Stimulated activated naive B cell treated with anti-CD40 and anti-IgM and Interleukin-4, amounts not matched to agents 10 μg/mL and 1 μg/mL and 100 μg/mL, for 72 hours (primary cell): ENCODE measurements around the gene HOXB5.

Experiments
- ATAC-seq, 2 donors: fragments of 150-1000 bp; cut with Tn5 transposase; replicated peaks; 2 replicates each; pipeline ENCODE4 v1.10.0; 2021; ENCODE audit warnings: moderate library complexity in 1 of 2
- DNase-seq: peaks from one replicate; pipeline ENCODE4 v3.0.0; 2021
- H3K27ac Mint-ChIP-seq: one replicate; pipeline ENCODE4 v1.8.0; 2022; ENCODE audit warnings: mild to moderate bottlenecking, mixed read lengths
- H3K27me3 Mint-ChIP-seq, 2 donors: one replicate each; pipeline ENCODE4 v1.8.0; 2022; ENCODE audit warnings: mixed read lengths in 2 of 2
- H3K36me3 Mint-ChIP-seq, 2 donors: one replicate each; pipeline ENCODE4 v1.8.0; 2022; ENCODE audit warnings: mixed read lengths in 2 of 2, mild to moderate bottlenecking in 1 of 2
- H3K4me1 Mint-ChIP-seq, 2 donors: one replicate each; pipeline ENCODE4 v1.8.0; 2022; ENCODE audit warnings: mixed read lengths in 2 of 2, mild to moderate bottlenecking in 1 of 2
- H3K4me3 Mint-ChIP-seq, 2 donors: one replicate each; pipeline ENCODE4 v1.8.0; 2022; ENCODE audit warnings: mild to moderate bottlenecking in 2 of 2, mixed read lengths in 2 of 2, moderate library complexity in 1 of 2
- H3K9me3 Mint-ChIP-seq, 2 donors: one replicate each; pipeline ENCODE4 v1.8.0; 2022; ENCODE audit warnings: mixed read lengths in 2 of 2, mild to moderate bottlenecking in 1 of 2

The HOXB5 gene

GRCh38 chr17:48542114-48542656 lies 51.4 kb downstream of the HOXB5 start:
- peaks cover 61 to 70% of the 10 kb centered on the region in 2 donors for H3K27me3 Mint-ChIP-seq
- peaks cover 2 to 7% of the 10 kb centered on the region in 2 donors for H3K36me3 Mint-ChIP-seq

GRCh38 chr17:48541577-48542113 lies 51.9 kb downstream of the HOXB5 start:
- Mint-ChIP-seq H3K36me3 (peaks cover 2 to 7% of the 10 kb centered on the region in 2 donors), H3K9me3 (no peaks in the 10 kb centered on the region), H3K4me3 (peak overlapping the region; percentile 85 to 92), H3K4me1 (peaks cover 21 to 44% of the 10 kb centered on the region in 2 donors), H3K27me3 (peaks cover 63 to 73% of the 10 kb centered on the region in 2 donors), H3K27ac (peak overlapping the region; percentile 99)
- ATAC-seq (peak in 1 of 2 donors; percentile 23), DNase-seq (no peak)

More at GRCh38 chr17:48542114-48542656, 51.4 kb downstream of the HOXB5 start:
- DNase-seq (no peak), ATAC-seq (peak in 1 of 2 donors; percentile 31)
- peak overlapping the region; percentile 85 to 92 for H3K4me3 Mint-ChIP-seq
- no peaks in the 10 kb centered on the region for H3K9me3 Mint-ChIP-seq
- H3K27ac Mint-ChIP-seq: peak overlapping the region; percentile 99
- peaks cover 21 to 46% of the 10 kb centered on the region in 2 donors for H3K4me1 Mint-ChIP-seq
